GM23338 (cell line): Measurements from ENCODE around the gene SFT2D1. TPM values are rescaled to one million over a fixed set of nuclear protein-coding genes. Genes with fewer than 3 reads are reported as not detected.

Source experiments
- ATAC-seq: fragments of 200-7000 bp; cut with Tn5 transposase; 3 replicates; pipeline ENCODE4 v1.9.1; 2020
- DNase-seq: peaks from one replicate; pipeline ENCODE4 v3.0.0-alpha.2; 2015; ENCODE audit warnings: low spot score
- H2AFZ ChIP-seq: fragments of 200-600 bp; sonication (generic); 2 replicates; pipeline ENCODE4 v1.8.0; 2016; ENCODE audit warnings: antibody characterized with exemption, mild to moderate bottlenecking, moderate library complexity
- H3F3A ChIP-seq: fragments of 200-600 bp; sonication (generic); replicated peaks from 2 replicates; pipeline ENCODE4 v1.8.0; 2017; ENCODE audit warnings: antibody characterized with exemption, mixed run types, low read depth
- H3K27ac ChIP-seq: fragments of 200-600 bp; sonication (generic); 2 replicates; pipeline ENCODE4 v1.6.1; 2016; ENCODE audit warnings: low read depth
- H3K27me3 ChIP-seq: fragments of 200-600 bp; sonication (generic); 2 replicates; pipeline ENCODE4 v1.8.0; 2016; ENCODE audit warnings: mild to moderate bottlenecking, mixed run types, moderate library complexity; ENCODE audit not compliant: insufficient read depth
- H3K36me3 ChIP-seq: fragments of 200-600 bp; sonication (generic); 2 replicates; pipeline ENCODE4 v1.8.0; 2016; ENCODE audit warnings: mild to moderate bottlenecking; ENCODE audit not compliant: insufficient read depth
- H3K4me1 ChIP-seq: fragments of 200-600 bp; sonication (generic); 2 replicates; pipeline ENCODE4 v1.8.0; 2016; ENCODE audit warnings: mild to moderate bottlenecking, moderate library complexity; ENCODE audit not compliant: insufficient read depth
- H3K4me2 ChIP-seq: fragments of 200-600 bp; sonication (generic); 2 replicates; pipeline ENCODE4 v1.7.1; 2017; ENCODE audit warnings: mixed run types
- H3K4me3 ChIP-seq: fragments of 200-600 bp; sonication (generic); 2 replicates; pipeline ENCODE4 v1.6.1; 2016; ENCODE audit warnings: mixed run types
- H3K79me2 ChIP-seq: fragments of 200-600 bp; sonication (generic); replicated peaks from 2 replicates; pipeline ENCODE4 v1.8.0; 2017; ENCODE audit warnings: mild to moderate bottlenecking; ENCODE audit not compliant: insufficient read depth
- H3K9me2 ChIP-seq: fragments of 200-600 bp; sonication (generic); 2 replicates; pipeline ENCODE4 v1.8.0; 2017; ENCODE audit not compliant: insufficient read depth
- H4K20me1 ChIP-seq: fragments of 200-600 bp; sonication (generic); replicated peaks from 2 replicates; pipeline ENCODE4 v1.8.0; 2017; ENCODE audit warnings: mild to moderate bottlenecking; ENCODE audit not compliant: insufficient read depth
- H3K27ac Mint-ChIP-seq: 2 replicates; pipeline ENCODE4 v1.8.0; 2020; ENCODE audit warnings: inconsistent platforms, mild to moderate bottlenecking, moderate library complexity, mixed read lengths
- H3K27me3 Mint-ChIP-seq: 3 replicates; pipeline ENCODE4 v1.8.0; 2022; ENCODE audit warnings: low read depth, mild to moderate bottlenecking, moderate library complexity, mixed read lengths, inconsistent platforms; ENCODE audit not compliant: insufficient read depth, poor library complexity
- H3K36me3 Mint-ChIP-seq: 3 replicates; pipeline ENCODE4 v1.8.0; 2021; ENCODE audit warnings: low read depth, mild to moderate bottlenecking, inconsistent platforms, moderate library complexity, mixed read lengths
- H3K4me1 Mint-ChIP-seq: 3 replicates; pipeline ENCODE4 v1.8.0; 2020; ENCODE audit warnings: mild to moderate bottlenecking, inconsistent platforms, mixed read lengths
- H3K4me3 Mint-ChIP-seq: 3 replicates; pipeline ENCODE4 v1.8.0; 2021; ENCODE audit warnings: moderate library complexity, mild to moderate bottlenecking, inconsistent platforms, mixed read lengths
- H3K9me3 Mint-ChIP-seq: 3 replicates; pipeline ENCODE4 v1.8.0; 2020; ENCODE audit warnings: moderate library complexity, mild to moderate bottlenecking, inconsistent platforms, mixed read lengths
- CREB1 ChIP-seq: fragments of 250-450 bp; sonication (Bioruptor Pico); IDR thresholded peaks from 2 replicates; pipeline ENCODE4 v1.5.0; 2020; ENCODE audit warnings: low read depth, mild to moderate bottlenecking, moderate library complexity
- CTCF ChIP-seq, 2 experiments: fragments of 200-600 bp in 1 of 2; sonication (generic) in 1 of 2; conservative IDR thresholded peaks; 2 replicates each; pipeline versions ENCODE4 v1.5.1 to v1.6.1; 2016 to 2017; ENCODE audit warnings: antibody characterized with exemption in 2 of 2, low read depth in 2 of 2, mild to moderate bottlenecking in 2 of 2, moderate library complexity in 1 of 2
- ETS1 ChIP-seq: IDR thresholded peaks from 2 replicates; pipeline ENCODE4 v1.6.1; 2016; ENCODE audit warnings: antibody characterized with exemption
- EZH2phosphoT487 ChIP-seq: fragments of 200-600 bp; sonication (generic); IDR thresholded peaks from one replicate; pipeline ENCODE4 v1.8.1; 2018; ENCODE audit warnings: antibody characterized with exemption; ENCODE audit not compliant: unreplicated experiment
- POLR2AphosphoS5 ChIP-seq: IDR thresholded peaks from 2 replicates; pipeline ENCODE4 v1.6.1; 2016; ENCODE audit warnings: antibody characterized with exemption, low read depth
- REST ChIP-seq: IDR thresholded peaks from one replicate; pipeline ENCODE4 v1.6.1; 2018; ENCODE audit warnings: antibody characterized with exemption; ENCODE audit not compliant: unreplicated experiment
- STAT1 ChIP-seq: IDR thresholded peaks from one replicate; pipeline ENCODE4 v1.6.1; 2016; ENCODE audit warnings: antibody characterized with exemption; ENCODE audit not compliant: unreplicated experiment
- ZNF331 ChIP-seq: fragments of 250-450 bp; sonication (Bioruptor Pico); IDR thresholded peaks from 2 replicates; pipeline ENCODE4 v1.5.0; 2020; ENCODE audit warnings: low read depth, mild to moderate bottlenecking, moderate library complexity
- ZNF462 ChIP-seq: fragments of 250-450 bp; sonication (Bioruptor Pico); IDR thresholded peaks from 2 replicates; pipeline ENCODE4 v1.5.0; 2020; ENCODE audit warnings: mild to moderate bottlenecking, moderate library complexity
- polyA plus RNA-seq: library from polyadenylated mRNA; unstranded; fragments of >200 nt; fragmentation: Nextera tagmentation; extraction: Ambion mirVana; gene quantifications from 2 replicates; pipeline ENCODE4 v1.2.1, GENCODE V29; 2016
- total RNA-seq: library from RNA; depleted of rRNA; stranded (reverse); fragments of >200 nt; shearing (Covaris generic); gene quantifications from 2 replicates; pipeline ENCODE4 v1.2.3, GENCODE V29; 2014

The SFT2D1 gene
- total and polyA plus RNA-seq, 2 experiments from 2014 or later: 74.7 to 120 TPM

- no peak for TF ChIP-seq REST
Observed at GRCh38 chr6:166370489-166370888, 28.1 kb upstream of the SFT2D1 start (continued).

GRCh38 chr6:166369782-166370181, 27.4 kb upstream of the SFT2D1 start:
- no peaks in the 10 kb centered on the region for H3K79me2 ChIP-seq
- H3K4me3 ChIP-seq: no peak overlapping the region
- Mint-ChIP-seq H3K27me3 (no peaks in the 10 kb centered on the region), H3K4me1 (peaks cover 44% of the 10 kb centered on the region), H3K27ac (no peak overlapping the region), H3K36me3 (no peaks in the 10 kb centered on the region), H3K4me3 (no peak overlapping the region), H3K9me3 (peaks cover 3% of the 10 kb centered on the region; the same call in 2 of the 3 replicates)
- H3K9me2 ChIP-seq: no peaks in the 10 kb centered on the region
- ATAC-seq (no peak), DNase-seq (no peak)
- peaks cover 22% of the 10 kb centered on the region for H3K4me1 ChIP-seq
- H4K20me1 ChIP-seq: no peaks in the 10 kb centered on the region
- no peak overlapping the region for H3K4me2 ChIP-seq
- H3K27me3 ChIP-seq: no peaks in the 10 kb centered on the region
- H3K36me3 ChIP-seq: no peaks in the 10 kb centered on the region
- H3F3A ChIP-seq: no peaks in the 10 kb centered on the region
- no peak overlapping the region for H2AFZ ChIP-seq
- H3K27ac ChIP-seq: no peak overlapping the region
- TF ChIP-seq ZNF462 (CRISPR knock-in tag) (no peak), EZH2phosphoT487 (no peak), ETS1 (no peak), STAT1 (no peak), POLR2AphosphoS5 (no peak), CREB1 (CRISPR knock-in tag) (no peak), CTCF (conservative IDR thresholded peaks at IDR 0.05; ENCODE audit: low read depth in 2 of 2) (no peak), REST (no peak), ZNF331 (CRISPR knock-in tag) (no peak)
